GM21528 (cell line): ENCODE measurements around the gene GRID2.
"Not testable (repeated sequence)": the region's sequence is repeated elsewhere in the genome, so short reads cannot be mapped to it uniquely, and the experiment has no call there.

Experiments
- ATAC-seq: cut with Tn5 transposase; IDR thresholded peaks from one replicate; pipeline ENCODE4 v1.9.1; 2021; ENCODE audit warnings: mild to moderate bottlenecking, moderate library complexity; ENCODE audit not compliant: unreplicated experiment, low FRiP score

GRID2 gene

DNA sequence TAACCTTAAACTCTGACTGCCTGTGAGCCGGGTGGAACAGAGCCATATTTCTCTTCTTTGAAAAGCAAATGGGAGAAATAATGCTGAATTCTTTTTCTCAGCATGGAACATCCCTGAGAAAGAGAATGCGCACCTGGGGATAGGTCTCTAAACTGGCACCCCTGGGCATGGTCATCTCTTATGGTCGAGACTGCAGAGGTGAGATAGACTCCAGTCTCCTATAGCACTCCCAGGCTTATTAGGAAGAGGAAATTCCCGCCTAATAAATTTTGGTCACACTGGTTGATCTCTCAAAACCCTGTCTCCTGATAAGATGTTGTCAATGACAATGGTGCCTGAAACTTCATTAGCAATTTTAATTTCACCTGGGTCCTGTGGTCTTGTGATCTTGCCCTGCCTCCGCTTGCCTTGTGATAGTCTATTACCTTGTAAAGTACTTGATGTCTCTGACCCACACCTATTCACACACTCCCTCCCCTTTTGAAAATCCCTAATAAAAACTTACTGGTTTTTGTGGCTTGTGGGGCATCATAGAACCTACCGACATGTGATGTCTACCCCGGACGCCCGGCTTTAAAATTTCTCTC, 1062.5 kb downstream of the GRID2 start:
- ATAC-seq: not testable (repeated sequence)

- ATAC-seq: no peak
Measured at GRCh38 chr4:93368968-93369367, 1065.2 kb downstream of the GRID2 start.

- ATAC-seq: no peak
Measured at GRCh38 chr4:93370256-93370655, 1066.5 kb downstream of the GRID2 start.

DNA sequence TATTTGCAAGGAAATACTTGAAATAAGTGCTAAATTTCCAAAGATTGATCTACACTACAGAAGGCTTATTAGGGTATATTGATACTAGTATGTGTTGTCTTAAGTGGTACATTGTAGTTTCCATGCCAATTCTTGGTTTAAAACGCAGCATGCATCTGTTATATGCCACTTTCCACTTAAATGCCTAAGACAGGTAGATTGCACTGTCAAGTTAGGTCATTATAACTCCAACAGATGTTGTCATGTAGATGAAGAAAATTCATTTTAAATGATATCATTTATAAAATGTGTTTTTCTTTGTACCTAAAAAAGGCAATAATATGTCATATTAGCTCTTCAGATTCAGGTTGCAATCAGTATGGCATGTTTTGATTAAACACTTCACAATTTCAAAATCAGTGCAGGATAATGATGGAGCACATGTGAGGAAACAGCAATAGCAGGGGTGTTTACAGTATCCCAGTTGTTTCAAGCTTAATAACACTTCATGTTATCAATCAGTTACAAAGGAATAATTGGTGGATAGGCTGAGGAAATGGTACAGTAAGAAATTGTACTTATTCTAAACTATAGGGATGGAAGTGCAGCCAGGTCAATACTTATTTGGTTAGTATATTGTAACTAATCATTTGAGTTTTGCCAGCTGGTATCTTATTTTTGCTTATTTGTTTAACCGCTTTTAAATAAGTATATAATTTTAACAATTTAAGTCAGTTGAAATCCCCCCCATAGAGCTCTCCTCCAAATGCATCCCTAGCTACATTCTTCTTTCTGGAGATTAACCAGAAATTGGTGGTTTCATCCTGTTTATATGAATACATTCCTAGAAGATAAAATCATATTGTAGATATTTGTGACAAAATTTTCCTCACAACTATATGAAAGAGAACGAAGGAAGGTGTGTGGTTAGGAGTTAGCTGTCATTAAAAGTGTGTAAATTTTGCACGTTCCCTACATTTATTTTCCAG, 1070.4 kb downstream of the GRID2 start:
- no peak for ATAC-seq

GRCh38 chr4:93384241-93384640, 1080.5 kb downstream of the GRID2 start:
- ATAC-seq: no peak

- no peak for ATAC-seq
Measured at GRCh38 chr4:93384887-93385286, 1081.1 kb downstream of the GRID2 start.

DNA sequence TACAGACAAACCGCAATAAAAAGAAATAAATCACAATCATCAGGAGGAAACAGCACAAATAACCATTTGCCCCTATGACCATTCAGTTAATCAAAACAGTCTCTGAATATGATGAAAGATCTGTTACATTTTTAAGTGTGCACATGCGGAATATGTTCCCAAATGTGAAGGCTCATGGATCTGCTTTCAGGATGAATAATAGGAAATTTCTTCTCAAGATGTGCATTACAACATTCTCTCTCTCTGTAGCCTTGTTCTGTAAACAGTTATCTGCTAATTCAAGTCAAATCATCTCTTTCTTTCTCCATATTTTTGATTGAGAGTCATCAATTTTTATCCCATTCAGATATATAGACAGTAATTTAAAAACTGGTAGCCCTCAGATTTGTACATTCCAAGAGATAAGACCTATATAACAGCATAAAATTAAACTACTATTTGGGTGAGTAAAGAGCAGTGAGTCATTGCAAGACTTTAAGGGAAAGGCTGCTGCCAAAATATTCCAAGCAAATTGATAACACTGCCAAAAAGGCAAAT, 1090.8 kb downstream of the GRID2 start:
- ATAC-seq: no peak

GRCh38 chr4:93396272-93396671, 1092.5 kb downstream of the GRID2 start:
- no peak for ATAC-seq

GRCh38 chr4:93403571-93403970, 1099.8 kb downstream of the GRID2 start:
- ATAC-seq: no peak

- no peak for ATAC-seq
Measured at GRCh38 chr4:93407493-93408275, 1103.9 kb downstream of the GRID2 start.

DNA sequence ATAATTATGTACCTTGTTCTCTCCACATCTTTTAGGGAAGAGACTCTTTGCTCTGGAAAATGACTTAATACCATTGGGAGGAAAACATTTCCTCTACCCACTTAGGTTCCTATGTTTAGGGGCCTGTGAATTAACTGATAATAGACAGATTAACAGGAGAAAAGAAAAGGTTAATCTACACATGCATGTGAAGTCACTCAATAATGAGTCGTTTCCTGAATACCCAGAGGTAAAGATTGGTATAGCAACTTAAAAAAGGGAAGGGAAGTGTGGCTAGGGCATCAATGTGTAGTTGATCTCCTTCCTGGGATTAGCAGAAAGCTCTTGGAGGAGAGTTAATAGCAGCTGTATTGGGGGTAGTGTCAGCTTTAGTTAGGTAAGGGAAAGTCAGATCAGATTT, 1105.3 kb downstream of the GRID2 start:
- no peak for ATAC-seq

- ATAC-seq: no peak
Measured at GRCh38 chr4:93414041-93414550, 1110.3 kb downstream of the GRID2 start.

DNA sequence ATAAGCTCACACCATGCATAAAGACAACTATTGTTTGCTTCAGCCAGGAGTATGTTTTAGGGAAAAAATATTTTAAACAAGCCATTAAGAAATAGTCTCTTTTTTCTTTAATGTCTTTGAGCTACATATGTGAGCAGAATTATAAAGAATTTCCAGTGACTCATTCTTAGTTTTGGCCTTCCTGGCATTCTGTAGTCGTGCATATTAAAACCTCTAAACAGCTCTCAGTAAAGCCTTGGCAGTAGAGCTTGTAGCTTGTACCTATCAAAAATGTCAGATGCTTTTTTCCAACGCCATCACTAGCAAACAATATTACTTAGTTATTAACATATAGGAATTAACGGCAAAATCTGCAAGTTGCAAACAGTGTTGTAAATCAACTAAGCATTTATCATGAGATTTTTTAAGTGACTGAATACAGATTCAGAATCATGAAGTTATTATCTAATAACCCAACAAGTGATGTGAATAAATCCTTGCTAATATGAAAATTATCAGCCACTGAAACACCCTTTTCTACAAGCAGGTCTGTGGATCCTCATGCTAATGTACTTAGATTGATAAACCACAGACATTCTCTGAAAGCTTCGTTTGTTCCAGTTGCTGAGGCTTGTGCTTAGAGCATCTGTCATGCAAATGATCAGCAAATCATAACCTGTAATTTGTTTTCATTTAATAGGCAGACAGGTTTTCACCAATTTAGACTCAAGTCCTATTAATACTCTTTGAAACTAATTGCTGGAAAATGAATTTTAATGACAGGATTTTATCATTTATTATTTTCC, 1112.8 kb downstream of the GRID2 start:
- ATAC-seq: no peak

DNA sequence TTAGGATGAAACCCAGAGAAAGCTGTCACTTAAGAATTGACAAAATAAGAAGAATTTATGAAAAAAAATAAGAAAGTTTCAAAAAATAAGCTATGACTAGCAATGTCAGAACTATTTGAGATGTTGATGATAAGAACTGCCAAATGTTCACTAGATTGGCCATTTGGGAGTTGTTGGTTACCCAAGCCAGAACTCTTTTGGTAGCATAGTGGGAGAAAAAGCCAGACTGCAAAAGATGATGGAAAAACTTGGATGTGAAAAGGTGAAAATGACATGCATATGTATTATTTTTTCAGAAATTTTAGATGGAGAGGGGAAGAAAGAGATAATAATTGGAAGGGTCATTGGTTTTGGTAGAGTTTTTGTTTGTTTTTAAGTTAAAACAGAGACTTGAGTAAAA, 1127.6 kb downstream of the GRID2 start:
- ATAC-seq: no peak

DNA sequence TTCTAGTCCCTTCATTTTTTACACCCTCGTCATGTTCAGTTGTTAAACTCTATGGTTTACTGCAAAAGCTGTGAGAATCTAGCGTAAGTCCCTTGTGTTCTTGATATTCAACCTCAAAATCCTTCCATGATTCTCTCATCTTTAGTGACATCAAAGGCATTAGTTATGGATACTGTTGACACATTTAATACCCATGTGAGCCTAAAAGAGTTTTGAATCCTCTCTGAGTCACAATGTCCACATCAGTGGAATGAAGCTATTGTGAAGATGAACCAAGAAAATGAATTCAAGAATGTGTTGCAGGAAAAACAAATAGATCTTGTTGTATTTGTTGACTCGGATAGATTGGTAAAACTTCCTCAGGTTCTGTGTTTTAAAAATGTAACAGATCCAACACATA, 1130.1 kb downstream of the GRID2 start:
- no peak for ATAC-seq

DNA sequence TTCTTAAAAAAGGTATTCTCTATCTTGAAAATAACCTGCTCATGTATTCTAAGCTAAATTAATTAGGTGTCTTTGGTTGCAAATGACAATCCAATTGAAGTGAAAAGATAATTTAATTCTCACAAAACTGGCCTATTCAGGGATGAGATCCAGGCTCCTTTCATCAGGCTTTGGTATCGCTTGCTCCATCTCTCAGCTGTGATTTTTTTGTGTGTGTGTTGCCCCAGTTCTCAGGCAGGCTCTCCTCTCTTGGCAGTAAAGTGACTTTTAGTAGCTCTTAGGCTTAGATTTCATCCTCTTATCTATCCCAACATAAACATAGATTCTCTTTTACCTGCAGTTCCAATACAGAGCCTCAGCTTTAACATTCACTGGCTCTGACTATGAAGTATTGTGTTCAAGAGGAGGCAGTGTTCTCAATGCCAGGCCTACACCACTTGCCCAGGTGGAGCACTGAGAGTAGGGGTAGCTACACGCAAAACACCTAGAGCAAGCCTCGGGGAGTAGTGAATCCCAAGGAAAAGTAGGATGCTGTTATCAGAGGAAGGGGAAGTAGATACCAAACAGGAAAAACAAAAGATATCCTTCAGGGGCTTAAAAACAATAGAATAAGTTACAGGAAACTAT, 1132.3 kb downstream of the GRID2 start:
- no peak for ATAC-seq

- ATAC-seq: no peak
Measured at GRCh38 chr4:93437991-93438390, 1134.2 kb downstream of the GRID2 start.

GRCh38 chr4:93444860-93445259, 1141.1 kb downstream of the GRID2 start:
- no peak for ATAC-seq

GRCh38 chr4:93446038-93446437, 1142.3 kb downstream of the GRID2 start:
- ATAC-seq: no peak
